ENCODE results near the gene ARHGAP42. TPM values are rescaled to one million over a fixed set of nuclear protein-coding genes. Genes with fewer than 3 reads are reported as not detected.

ARHGAP42 gene
- total and polyA plus RNA-seq, 10 of the 15 experiments (the other 5 are each of a cell fraction or from before 2014, with no cell fraction given), result 1.8 to 6.3 (median 3.2) TPM

- Histone ChIP-seq H3K79me2 (ENCODE audit: control insufficient read depth, insufficient read depth, low read length) (no peaks in the 10 kb centered on the region), H3K4me1 (ENCODE audit: control insufficient read depth, insufficient read depth, low read length) (no peaks in the 10 kb centered on the region), H3K36me3 (ENCODE audit: control insufficient read depth in 2 of 2, insufficient read depth in 2 of 2, low read length in 1 of 2) (no peaks in the 10 kb centered on the region), H2AFZ (ENCODE audit: control insufficient read depth, low read depth, low read length) (no peak overlapping the region), H3K27me3 (replicated peaks in 1 of 2; ENCODE audit: control insufficient read depth in 2 of 2, insufficient read depth in 2 of 2, low read length in 1 of 2) (no peaks in the 10 kb centered on the region), H3K9me3 (replicated peaks; ENCODE audit: control insufficient read depth, insufficient read depth, low read length) (no peaks in the 10 kb centered on the region), H3K4me2 (ENCODE audit: control insufficient read depth, insufficient read depth) (no peak overlapping the region), H3K9ac (ENCODE audit: control insufficient read depth, insufficient read depth, low read length) (no peak overlapping the region), H3K27ac (ENCODE audit: control insufficient read depth, insufficient read depth) (no peak overlapping the region), H4K20me1 (ENCODE audit: control insufficient read depth, insufficient read depth) (no peaks in the 10 kb centered on the region), H3K4me3 (no peak overlapping the region)
- RAD21 ChIA-PET (ENCODE audit: unreplicated experiment), result no interaction called here
- in situ Hi-C loops (cut with MboI) (no loop called here), intact Hi-C loops (cut with micrococcal nuclease; ENCODE audit: unreplicated experiment) (no loop called here)
- ATAC-seq (no peak), FAIRE-seq (no peak), DNase-seq (ENCODE audit: low read depth, low spot score) (no peak)
- SMC1A ChIA-PET (ENCODE audit: uncharacterized antibody, unreplicated experiment), result interaction anchor here (0.9 to 1.5 kb wide), 2 partner anchors 149 to 252 kb away, joined by 3 to 5 read pairs; no protein-coding TSS in a partner anchor
- CTCF ChIA-PET, result interaction anchor here (1.6 kb wide), 1 partner anchor 253 kb away, joined by 5 read pairs; no protein-coding TSS in a partner anchor
- 69% methylated on average over 7 of the region's 7 CpGs for WGBS (ENCODE audit: insufficient coverage, insufficient replicate concordance, low lambda C conversion rate, missing lambda C conversion rate)
- TF ChIP-seq LARP7 (IDR thresholded peaks at IDR 0.05) (no peak), NKRF (conservative IDR thresholded peaks at IDR 0.05) (no peak), BRCA1 (IDR thresholded peaks at IDR 0.05; ENCODE audit: low read depth, low read length) (no peak), BCL3 (IDR thresholded peaks at IDR 0.05; ENCODE audit: borderline replicate concordance, insufficient read depth, low read depth, low read length, poor library complexity, severe bottlenecking) (no peak), SMARCA5 (IDR thresholded peaks at IDR 0.05) (no peak), SMC3 (IDR thresholded peaks at IDR 0.05; ENCODE audit: borderline replicate concordance, low read length) (no peak), HDGF (IDR thresholded peaks at IDR 0.05) (no peak), ZNF24 (IDR thresholded peaks at IDR 0.05) (no peak)
- POLR2A ChIA-PET, result no interaction called here
- no TSS peak for BruUV-seq (replicated peaks)
Observed at GRCh38 chr11:100830274-100830673, 143.2 kb downstream of the ARHGAP42 start.

Measured in GM12878 (cell line).